K562 (cell line): ENCODE measurements around the gene PPRC1. TPM values are rescaled to one million over a fixed set of nuclear protein-coding genes. Genes with fewer than 3 reads are reported as not detected.
A peak's percentile ranks its signal among the peaks of the same experiment; 100 is the strongest.

Experiments
- ARID1B ChIP-seq: fragments of 450-650 bp; IDR thresholded peaks from 2 replicates; pipeline ENCODE4 v1.6.1; 2016; ENCODE audit warnings: antibody characterized with exemption, mild to moderate bottlenecking, inconsistent platforms
- ELF1 ChIP-seq: fragments of 200-800 bp; sonication (Bioruptor generic); IDR thresholded peaks from 2 replicates; pipeline ENCODE4 v1.6.1; 2016; ENCODE audit warnings: missing genetic modification characterization, missing compliant biosample characterization
- ELF4 ChIP-seq: fragments of 450-650 bp; formaldehyde crosslinking; IDR thresholded peaks from 2 replicates; pipeline ENCODE4 v1.4.0; 2022; ENCODE audit warnings: missing genetic modification characterization
- JUND ChIP-seq, 2 experiments: IDR thresholded peaks; 2 replicates in 1 of 2; 3 replicates in 1 of 2; pipeline ENCODE4 v1.6.1; 2011; ENCODE audit warnings: borderline replicate concordance in 2 of 2, low read depth in 2 of 2, low read length in 2 of 2, improper control_type of control experiment in 1 of 2, missing biosample characterization in 1 of 2, missing genetic modification characterization in 1 of 2, missing genetic modification reagents in 1 of 2
- KDM5B ChIP-seq: fragments of 200-600 bp; sonication (generic); IDR thresholded peaks from 2 replicates; pipeline ENCODE4 v1.6.1; 2012; ENCODE audit warnings: low read depth, mild to moderate bottlenecking, moderate library complexity, low read length, control low read depth, inconsistent platforms; ENCODE audit not compliant: insufficient replicate concordance
- KLF13 ChIP-seq: fragments of 450-650 bp; IDR thresholded peaks from 2 replicates; pipeline ENCODE4 v1.6.1; 2016; ENCODE audit warnings: missing genetic modification characterization, low read depth, mild to moderate bottlenecking, missing compliant biosample characterization, moderate library complexity, borderline replicate concordance
- MAZ ChIP-seq, 2 experiments: fragments of 450-650 bp in 1 of 2; sonication (generic) in 1 of 2; formaldehyde crosslinking; IDR thresholded peaks in 1 of 2; conservative IDR thresholded peaks in 1 of 2; 2 replicates each; pipeline versions ENCODE4 v1.4.0 to v1.5.0; 2020; ENCODE audit warnings: mild to moderate bottlenecking in 1 of 2, missing genetic modification reagents in 1 of 2
- MTA3 ChIP-seq: fragments of 450-650 bp; formaldehyde crosslinking; IDR thresholded peaks from 2 replicates; pipeline ENCODE4 v1.6.1; 2017; ENCODE audit warnings: mild to moderate bottlenecking, borderline replicate concordance
- POLR2AphosphoS5 ChIP-seq: IDR thresholded peaks from 2 replicates; pipeline ENCODE4 v1.6.1; 2011; ENCODE audit warnings: mild to moderate bottlenecking, low read depth, low read length, moderate library complexity; ENCODE audit not compliant: control insufficient read depth, insufficient read depth
- RFX7 ChIP-seq: fragments of 250-450 bp; sonication (Bioruptor Pico); IDR thresholded peaks from 2 replicates; pipeline ENCODE4 v1.5.1; 2021; ENCODE audit warnings: mild to moderate bottlenecking
- SP1 ChIP-seq: sonication (generic); formaldehyde crosslinking; IDR thresholded peaks from 2 replicates; pipeline ENCODE4 v1.8.1; 2022; ENCODE audit warnings: mild to moderate bottlenecking, missing genetic modification reagents
- TAF1 ChIP-seq: IDR thresholded peaks from 2 replicates; pipeline ENCODE4 v1.6.1; 2011; ENCODE audit warnings: mild to moderate bottlenecking, low read length, moderate library complexity; ENCODE audit not compliant: insufficient read depth, control insufficient read depth, severe bottlenecking; ENCODE audit errors: extremely low read depth
- ZC3H8 ChIP-seq: fragments of 450-650 bp; IDR thresholded peaks from 2 replicates; pipeline ENCODE4 v1.6.1; 2017
- ZNF76 ChIP-seq: fragments of 250-450 bp; sonication (Bioruptor Pico); IDR thresholded peaks from 2 replicates; pipeline ENCODE4 v1.4.0; 2020; ENCODE audit warnings: mild to moderate bottlenecking, moderate library complexity, borderline replicate concordance
- polyA plus RNA-seq, 8 experiments: library from polyadenylated mRNA; depleted of rRNA in 4 of 8; stranded (reverse) in 5 of 8; unstranded in 3 of 8; fragments of >200 nt; fragmentation: Nextera tagmentation in 2 of 8; fragmentation: Illumina TruSeq in 1 of 8; extraction: Ambion mirVana in 2 of 8; extraction: Trizol in 1 of 8; gene quantifications; 2 replicates each; pipeline versions ENCODE4 v1.2.1 to v1.2.3, GENCODE V29; 2011 to 2014; ENCODE audit warnings: inconsistent platforms in 1 of 8, missing spikeins in 1 of 8
- total RNA-seq, 7 experiments: library from RNA; depleted of rRNA in 6 of 7; stranded (reverse); fragments of >200 nt in 6 of 7; fragmentation: Illumina TruSeq in 2 of 7; extraction: Trizol in 2 of 7; gene quantifications; 2 replicates each; pipeline versions ENCODE4 v1.2.1 to v1.2.3, GENCODE V29; 2011 to 2021; ENCODE audit warnings: low replicate concordance in 1 of 7
- TF ChIP-seq, protein P1 (sequence below): fragments of 450-650 bp; IDR thresholded peaks from 2 replicates; pipeline ENCODE4 v1.6.1; 2018; ENCODE audit warnings: mild to moderate bottlenecking, low read depth; ENCODE audit not compliant: partially characterized antibody
- TF ChIP-seq, protein P2 (sequence below): fragments of 450-650 bp; formaldehyde crosslinking; IDR thresholded peaks from 2 replicates; pipeline ENCODE4 v1.4.0; 2020; ENCODE audit warnings: mild to moderate bottlenecking, mixed read lengths
- TF ChIP-seq, protein P3 (sequence below): fragments of 450-650 bp; formaldehyde crosslinking; IDR thresholded peaks from 2 replicates; pipeline ENCODE4 v1.4.0; 2022; ENCODE audit warnings: missing genetic modification characterization
- TF ChIP-seq, protein P4 (sequence below): sonication (generic); formaldehyde crosslinking; IDR thresholded peaks from 2 replicates; pipeline ENCODE4 v1.8.1; 2023; ENCODE audit warnings: mild to moderate bottlenecking, missing genetic modification reagents
- TF ChIP-seq, protein P5 (sequence below): sonication (generic); formaldehyde crosslinking; IDR thresholded peaks from 2 replicates; pipeline ENCODE4 v1.8.1; 2022; ENCODE audit warnings: missing genetic modification reagents

PPRC1 gene
- total and polyA plus RNA-seq, 9 of the 15 experiments (the other 6 are each of a cell fraction or from before 2014, with no cell fraction given): 8.5 to 47.1 (median 16.2) TPM

DNA sequence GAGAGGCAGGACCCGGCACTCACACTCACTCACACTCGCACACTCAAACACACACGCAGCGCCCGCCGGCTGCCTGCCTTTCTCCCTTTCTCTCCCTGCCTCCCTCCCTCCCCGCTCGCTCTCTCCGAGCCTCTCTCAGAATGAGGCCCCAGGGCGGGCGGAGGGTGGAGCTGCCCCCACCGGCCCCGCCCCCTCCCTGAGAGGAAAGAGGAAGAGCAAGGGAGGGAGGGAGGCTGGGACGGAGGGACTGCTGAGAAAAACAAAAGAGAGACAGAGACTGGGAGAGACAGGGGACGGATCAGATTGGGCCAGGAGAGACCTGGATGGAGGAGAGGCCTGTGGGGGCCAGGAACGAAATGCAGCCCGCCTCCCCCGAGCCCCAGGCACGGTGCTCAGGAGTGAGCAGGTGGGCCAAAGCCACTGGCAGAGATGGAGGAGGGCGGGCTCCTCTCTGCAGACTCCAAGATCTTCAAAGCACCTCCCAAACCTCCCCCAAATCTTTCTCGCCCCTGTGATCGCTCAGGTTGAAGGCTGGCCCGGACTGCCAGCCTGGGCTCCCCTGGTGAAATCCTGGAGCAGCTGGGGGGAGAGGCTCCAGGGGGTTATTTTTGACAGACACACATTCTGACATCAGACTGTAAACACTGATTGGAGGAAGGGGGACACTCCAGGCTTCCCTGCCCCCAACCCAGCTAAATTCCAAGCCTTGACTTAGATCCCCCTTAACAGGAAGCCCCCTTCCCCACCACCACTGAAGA lies 17.8 kb upstream of the PPRC1 start (continued):
- TF ChIP-seq, protein P1, sequence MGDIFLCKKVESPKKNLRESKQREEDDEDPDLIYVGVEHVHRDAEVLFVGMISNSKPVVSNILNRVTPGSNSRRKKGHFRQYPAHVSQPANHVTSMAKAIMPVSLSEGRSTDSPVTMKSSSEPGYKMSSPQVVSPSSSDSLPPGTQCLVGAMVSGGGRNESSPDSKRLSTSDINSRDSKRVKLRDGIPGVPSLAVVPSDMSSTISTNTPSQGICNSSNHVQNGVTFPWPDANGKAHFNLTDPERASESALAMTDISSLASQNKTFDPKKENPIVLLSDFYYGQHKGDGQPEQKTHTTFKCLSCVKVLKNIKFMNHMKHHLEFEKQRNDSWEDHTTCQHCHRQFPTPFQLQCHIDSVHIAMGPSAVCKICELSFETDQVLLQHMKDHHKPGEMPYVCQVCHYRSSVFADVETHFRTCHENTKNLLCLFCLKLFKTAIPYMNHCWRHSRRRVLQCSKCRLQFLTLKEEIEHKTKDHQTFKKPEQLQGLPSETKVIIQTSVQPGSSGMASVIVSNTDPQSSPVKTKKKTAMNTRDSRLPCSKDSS: no peak
- TF ChIP-seq, protein P2, sequence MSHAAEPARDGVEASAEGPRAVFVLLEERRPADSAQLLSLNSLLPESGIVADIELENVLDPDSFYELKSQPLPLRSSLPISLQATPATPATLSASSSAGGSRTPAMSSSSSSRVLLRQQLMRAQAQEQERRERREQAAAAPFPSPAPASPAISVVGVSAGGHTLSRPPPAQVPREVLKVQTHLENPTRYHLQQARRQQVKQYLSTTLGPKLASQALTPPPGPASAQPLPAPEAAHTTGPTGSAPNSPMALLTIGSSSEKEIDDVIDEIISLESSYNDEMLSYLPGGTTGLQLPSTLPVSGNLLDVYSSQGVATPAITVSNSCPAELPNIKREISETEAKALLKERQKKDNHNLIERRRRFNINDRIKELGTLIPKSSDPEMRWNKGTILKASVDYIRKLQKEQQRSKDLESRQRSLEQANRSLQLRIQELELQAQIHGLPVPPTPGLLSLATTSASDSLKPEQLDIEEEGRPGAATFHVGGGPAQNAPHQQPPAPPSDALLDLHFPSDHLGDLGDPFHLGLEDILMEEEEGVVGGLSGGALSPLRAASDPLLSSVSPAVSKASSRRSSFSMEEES (CRISPR knock-in tag): no peak
- peak; percentile 49; the same call in 1 of the 2 replicates for TF ChIP-seq SP1
- TF ChIP-seq ELF1 (tag): peak; percentile 28; the same call in 1 of the 2 replicates
- TF ChIP-seq MAZ (CRISPR knock-in tag; conservative IDR thresholded peaks at IDR 0.05 in 1 of 2, IDR thresholded peaks at IDR 0.05 in 1 of 2): peak; percentile 80 to 98
- TF ChIP-seq, protein P3, sequence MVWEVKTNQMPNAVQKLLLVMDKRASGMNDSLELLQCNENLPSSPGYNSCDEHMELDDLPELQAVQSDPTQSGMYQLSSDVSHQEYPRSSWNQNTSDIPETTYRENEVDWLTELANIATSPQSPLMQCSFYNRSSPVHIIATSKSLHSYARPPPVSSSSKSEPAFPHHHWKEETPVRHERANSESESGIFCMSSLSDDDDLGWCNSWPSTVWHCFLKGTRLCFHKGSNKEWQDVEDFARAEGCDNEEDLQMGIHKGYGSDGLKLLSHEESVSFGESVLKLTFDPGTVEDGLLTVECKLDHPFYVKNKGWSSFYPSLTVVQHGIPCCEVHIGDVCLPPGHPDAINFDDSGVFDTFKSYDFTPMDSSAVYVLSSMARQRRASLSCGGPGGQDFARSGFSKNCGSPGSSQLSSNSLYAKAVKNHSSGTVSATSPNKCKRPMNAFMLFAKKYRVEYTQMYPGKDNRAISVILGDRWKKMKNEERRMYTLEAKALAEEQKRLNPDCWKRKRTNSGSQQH (CRISPR knock-in tag): no peak
- TF ChIP-seq RFX7 (CRISPR knock-in tag): no peak
- TF ChIP-seq KDM5B: peak; percentile 59
- TF ChIP-seq KLF13 (tag): 0 out of 2 replicates have a peak, but pooled peaks have one; percentile 37
- TF ChIP-seq TAF1: peak; percentile 92
- no peak for TF ChIP-seq ZNF76 (CRISPR knock-in tag)
- 0 out of 2 replicates have a peak, but pooled peaks have one; percentile 17 for TF ChIP-seq ARID1B
- peak; percentile 88 for TF ChIP-seq POLR2AphosphoS5
- no peak for TF ChIP-seq ZC3H8
- TF ChIP-seq, protein P4, sequence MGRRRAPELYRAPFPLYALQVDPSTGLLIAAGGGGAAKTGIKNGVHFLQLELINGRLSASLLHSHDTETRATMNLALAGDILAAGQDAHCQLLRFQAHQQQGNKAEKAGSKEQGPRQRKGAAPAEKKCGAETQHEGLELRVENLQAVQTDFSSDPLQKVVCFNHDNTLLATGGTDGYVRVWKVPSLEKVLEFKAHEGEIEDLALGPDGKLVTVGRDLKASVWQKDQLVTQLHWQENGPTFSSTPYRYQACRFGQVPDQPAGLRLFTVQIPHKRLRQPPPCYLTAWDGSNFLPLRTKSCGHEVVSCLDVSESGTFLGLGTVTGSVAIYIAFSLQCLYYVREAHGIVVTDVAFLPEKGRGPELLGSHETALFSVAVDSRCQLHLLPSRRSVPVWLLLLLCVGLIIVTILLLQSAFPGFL (CRISPR knock-in tag): no peak
- TF ChIP-seq, protein P5, sequence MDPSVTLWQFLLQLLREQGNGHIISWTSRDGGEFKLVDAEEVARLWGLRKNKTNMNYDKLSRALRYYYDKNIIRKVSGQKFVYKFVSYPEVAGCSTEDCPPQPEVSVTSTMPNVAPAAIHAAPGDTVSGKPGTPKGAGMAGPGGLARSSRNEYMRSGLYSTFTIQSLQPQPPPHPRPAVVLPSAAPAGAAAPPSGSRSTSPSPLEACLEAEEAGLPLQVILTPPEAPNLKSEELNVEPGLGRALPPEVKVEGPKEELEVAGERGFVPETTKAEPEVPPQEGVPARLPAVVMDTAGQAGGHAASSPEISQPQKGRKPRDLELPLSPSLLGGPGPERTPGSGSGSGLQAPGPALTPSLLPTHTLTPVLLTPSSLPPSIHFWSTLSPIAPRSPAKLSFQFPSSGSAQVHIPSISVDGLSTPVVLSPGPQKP (CRISPR knock-in tag): no peak
- TF ChIP-seq JUND (IDR thresholded peaks at IDR 0.05; ENCODE audit: borderline replicate concordance, low read depth, low read length): 0 out of 2 replicates have a peak, but pooled peaks have one; percentile 15
- TF ChIP-seq JUND (tag; IDR thresholded peaks at IDR 0.05; ENCODE audit: borderline replicate concordance, low read depth, low read length): no peak
- TF ChIP-seq MTA3: 0 out of 2 replicates have a peak, but pooled peaks have one; percentile 21
- TF ChIP-seq ELF4: no peak
